ENCODE results near the gene ATP1A4. TPM values are rescaled to one million over a fixed set of nuclear protein-coding genes. Genes with fewer than 3 reads are reported as not detected.

ATP1A4 gene
- total and polyA plus RNA-seq, 2 donors from 2014 or later: 0.19 TPM; not detected in 1

DNA sequence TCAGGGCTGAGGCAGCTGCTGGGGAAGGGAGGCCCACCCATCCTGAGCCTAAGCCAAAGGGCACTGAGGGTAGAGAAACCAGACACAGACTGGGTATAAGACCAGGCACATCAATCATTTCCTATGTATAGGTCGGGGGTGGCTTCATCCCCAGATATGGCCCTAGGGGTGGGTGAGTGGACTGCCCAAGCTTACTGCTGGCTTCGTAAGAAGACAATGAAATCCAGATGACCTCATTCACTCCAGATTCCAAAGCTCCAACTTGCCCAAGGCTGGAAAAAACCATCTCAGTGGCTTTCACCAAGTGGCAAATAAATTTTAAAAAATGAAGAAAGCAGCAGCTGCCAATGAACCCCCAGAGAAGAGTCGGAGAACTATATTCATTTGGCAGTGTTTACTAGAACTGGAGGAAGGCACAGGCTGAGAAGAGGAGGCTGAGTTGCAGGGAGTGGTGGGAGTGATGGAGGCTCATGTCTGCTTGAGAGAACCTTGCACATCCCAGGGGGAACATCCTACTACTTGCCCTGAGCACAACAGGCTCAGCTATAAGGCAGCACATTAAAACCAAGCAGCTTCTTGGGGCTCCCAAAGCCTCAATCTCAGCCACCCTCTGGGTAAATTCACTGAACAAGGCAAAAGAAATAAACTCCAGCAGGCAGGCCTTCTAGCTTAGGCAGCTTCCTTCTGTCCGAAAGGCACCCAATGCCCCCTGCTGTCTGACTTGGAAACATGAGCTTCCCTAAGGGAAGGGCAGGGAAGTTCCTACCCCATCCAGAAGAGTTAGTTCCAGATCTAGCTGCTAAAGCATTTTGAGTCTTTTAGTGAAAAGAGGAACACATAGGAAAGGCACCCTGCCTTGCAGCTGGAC lies 67.9 kb downstream of the ATP1A4 start:
- TF ChIP-seq, protein P1, sequence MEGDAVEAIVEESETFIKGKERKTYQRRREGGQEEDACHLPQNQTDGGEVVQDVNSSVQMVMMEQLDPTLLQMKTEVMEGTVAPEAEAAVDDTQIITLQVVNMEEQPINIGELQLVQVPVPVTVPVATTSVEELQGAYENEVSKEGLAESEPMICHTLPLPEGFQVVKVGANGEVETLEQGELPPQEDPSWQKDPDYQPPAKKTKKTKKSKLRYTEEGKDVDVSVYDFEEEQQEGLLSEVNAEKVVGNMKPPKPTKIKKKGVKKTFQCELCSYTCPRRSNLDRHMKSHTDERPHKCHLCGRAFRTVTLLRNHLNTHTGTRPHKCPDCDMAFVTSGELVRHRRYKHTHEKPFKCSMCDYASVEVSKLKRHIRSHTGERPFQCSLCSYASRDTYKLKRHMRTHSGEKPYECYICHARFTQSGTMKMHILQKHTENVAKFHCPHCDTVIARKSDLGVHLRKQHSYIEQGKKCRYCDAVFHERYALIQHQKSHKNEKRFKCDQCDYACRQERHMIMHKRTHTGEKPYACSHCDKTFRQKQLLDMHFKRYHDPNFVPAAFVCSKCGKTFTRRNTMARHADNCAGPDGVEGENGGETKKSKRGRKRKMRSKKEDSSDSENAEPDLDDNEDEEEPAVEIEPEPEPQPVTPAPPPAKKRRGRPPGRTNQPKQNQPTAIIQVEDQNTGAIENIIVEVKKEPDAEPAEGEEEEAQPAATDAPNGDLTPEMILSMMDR (IDR thresholded peaks at IDR 0.05; ENCODE audit: borderline replicate concordance, extremely low read depth, insufficient read depth): peak; percentile 51
- intact Hi-C loops (cut with DNase I): no loop called here
- FAIRE-seq (no peak), DNase-seq (peak in 3 of 5 donors; percentile 42 to 78 (median 62))
- no peak overlapping the region for H3K4me3 ChIP-seq (ENCODE audit: low read length in 3 of 3)
- H3K27me3 ChIP-seq (ENCODE audit: control insufficient read depth, insufficient read depth, low read length): no peaks in the 10 kb centered on the region
- no peaks in the 10 kb centered on the region for H3K9me3 ChIP-seq (ENCODE audit: control insufficient read depth in 2 of 3, insufficient read depth in 1 of 3, low read length in 3 of 3)
- peaks cover 22 to 89% (median 61%) of the 10 kb centered on the region in 3 donors for H3K36me3 ChIP-seq (ENCODE audit: control insufficient read depth in 2 of 3, insufficient read depth in 3 of 3, low read length in 3 of 3)
- H3K27ac ChIP-seq (ENCODE audit: low read depth in 2 of 2, low read length in 2 of 2): peak overlapping the region in 1 of 2 donors; percentile 17
- peaks cover 0 to 5% (median 3%) of the 10 kb centered on the region in 3 donors for H3K4me1 ChIP-seq (ENCODE audit: control insufficient read depth in 2 of 3, insufficient read depth in 2 of 3, low read depth in 1 of 3, low read length in 3 of 3)
- no peak overlapping the region for H3K9ac ChIP-seq (ENCODE audit: low read length in 3 of 3)

DNA sequence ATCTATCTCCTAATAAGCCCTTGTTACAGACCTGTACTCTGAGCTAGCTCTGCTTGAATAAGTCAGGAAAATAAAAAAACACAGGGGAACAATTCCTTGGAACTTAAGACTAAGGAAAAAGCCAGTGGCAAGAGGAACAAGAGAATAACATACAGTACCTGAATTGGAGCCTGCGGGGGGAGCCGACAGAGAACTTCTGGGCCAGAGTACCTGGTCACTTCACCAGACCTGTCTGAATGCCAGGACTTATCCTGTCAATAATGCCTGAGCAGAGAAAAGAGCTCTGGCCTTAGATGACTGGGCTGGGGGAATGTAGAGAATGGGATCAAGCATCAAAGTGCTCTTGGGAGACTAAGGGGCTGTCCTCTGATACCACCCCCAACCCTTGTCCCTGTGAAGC lies 68.9 kb downstream of the ATP1A4 start:
- TF ChIP-seq, protein P1 (IDR thresholded peaks at IDR 0.05; ENCODE audit: borderline replicate concordance, extremely low read depth, insufficient read depth): no peak
- Histone ChIP-seq H3K4me3 (ENCODE audit: low read length in 3 of 3) (no peak overlapping the region), H3K27ac (ENCODE audit: low read depth in 2 of 2, low read length in 2 of 2) (no peak overlapping the region), H3K36me3 (ENCODE audit: control insufficient read depth in 2 of 3, insufficient read depth in 3 of 3, low read length in 3 of 3) (peaks cover 21 to 90% (median 67%) of the 10 kb centered on the region in 3 donors), H3K9me3 (ENCODE audit: control insufficient read depth in 2 of 3, insufficient read depth in 1 of 3, low read length in 3 of 3) (no peaks in the 10 kb centered on the region), H3K27me3 (ENCODE audit: control insufficient read depth, insufficient read depth, low read length) (no peaks in the 10 kb centered on the region), H3K9ac (ENCODE audit: low read length in 3 of 3) (no peak overlapping the region), H3K4me1 (ENCODE audit: control insufficient read depth in 2 of 3, insufficient read depth in 2 of 3, low read depth in 1 of 3, low read length in 3 of 3) (peaks cover 0 to 5% (median 3%) of the 10 kb centered on the region in 3 donors)
- intact Hi-C loops (cut with DNase I): no loop called here
- DNase-seq (no peak), FAIRE-seq (no peak)

GRCh38 chr1:160221089-160221488 lies 69.7 kb downstream of the ATP1A4 start:
- Histone ChIP-seq H3K4me3 (ENCODE audit: low read length in 3 of 3) (no peak overlapping the region), H3K27ac (ENCODE audit: low read depth in 2 of 2, low read length in 2 of 2) (no peak overlapping the region), H3K36me3 (ENCODE audit: control insufficient read depth in 2 of 3, insufficient read depth in 3 of 3, low read length in 3 of 3) (peaks cover 19 to 90% (median 64%) of the 10 kb centered on the region in 3 donors), H3K4me1 (ENCODE audit: control insufficient read depth in 2 of 3, insufficient read depth in 2 of 3, low read depth in 1 of 3, low read length in 3 of 3) (peaks cover 0 to 5% (median 3%) of the 10 kb centered on the region in 3 donors), H3K27me3 (ENCODE audit: control insufficient read depth, insufficient read depth, low read length) (no peaks in the 10 kb centered on the region), H3K9ac (ENCODE audit: low read length in 3 of 3) (no peak overlapping the region), H3K9me3 (ENCODE audit: control insufficient read depth in 2 of 3, insufficient read depth in 1 of 3, low read length in 3 of 3) (no peaks in the 10 kb centered on the region)
- FAIRE-seq: no peak
- TF ChIP-seq, protein P1 (IDR thresholded peaks at IDR 0.05; ENCODE audit: borderline replicate concordance, extremely low read depth, insufficient read depth): no peak
- no peak for DNase-seq
- intact Hi-C loops (cut with DNase I): no loop called here
